HG02938 (cell line): Measurements from ENCODE around the gene BMAL1.

Experiments
- ATAC-seq: cut with Tn5 transposase; IDR thresholded peaks from one replicate; pipeline ENCODE4 v1.9.1; 2021; ENCODE audit warnings: mild to moderate bottlenecking, moderate library complexity; ENCODE audit not compliant: unreplicated experiment

BMAL1 gene

GRCh38 chr11:13290221-13290980, 12.8 kb downstream of the BMAL1 start:
- ATAC-seq = no peak

DNA sequence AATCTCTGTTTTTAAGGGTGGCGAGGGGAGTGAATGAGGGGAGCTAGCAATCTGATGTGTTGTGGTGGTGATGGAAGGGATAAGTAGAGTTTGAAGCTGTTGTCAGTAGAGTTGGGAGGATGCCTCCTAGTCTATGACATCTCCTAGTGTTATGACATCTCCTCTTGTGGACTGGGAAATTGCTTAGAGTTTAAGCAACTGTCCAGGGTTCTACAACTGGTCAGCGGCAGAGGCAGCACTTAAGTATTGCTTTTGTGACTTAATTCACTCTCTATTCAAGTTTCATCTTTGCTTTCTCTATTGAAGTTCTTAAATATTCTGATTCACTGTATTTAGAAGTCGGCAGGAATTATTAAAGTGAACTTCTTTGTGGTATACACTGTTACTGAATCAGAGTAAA, 13.8 kb downstream of the BMAL1 start:
- ATAC-seq = no peak

DNA sequence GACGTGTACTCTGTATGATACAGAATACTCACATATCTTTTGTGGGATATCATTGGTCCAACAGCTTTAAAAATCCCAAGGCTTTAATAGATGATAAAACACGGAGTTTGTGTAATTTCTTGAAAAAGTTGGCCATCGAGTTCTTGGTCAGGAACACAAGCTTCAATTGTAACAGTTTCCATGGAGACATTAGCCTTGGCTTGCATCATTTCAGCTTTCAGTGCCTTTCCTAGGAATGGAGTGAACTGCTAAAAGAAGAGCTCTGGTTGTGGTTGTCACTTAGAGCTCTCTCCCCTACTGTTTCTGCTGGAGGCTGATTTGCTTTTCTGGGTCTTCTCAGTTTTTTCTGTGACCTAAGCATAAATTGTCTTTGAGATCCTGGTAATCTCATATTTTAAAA, 14.2 kb downstream of the BMAL1 start:
- no peak for ATAC-seq

- no peak for ATAC-seq
These were observed 15.4 kb downstream of the BMAL1 start for GRCh38 chr11:13292970-13293369.

- no peak for ATAC-seq
These were observed 16.6 kb downstream of the BMAL1 start for GRCh38 chr11:13294178-13294577.

GRCh38 chr11:13294771-13295579, 17.4 kb downstream of the BMAL1 start:
- ATAC-seq = no peak

GRCh38 chr11:13297308-13297916, 19.8 kb downstream of the BMAL1 start:
- no peak for ATAC-seq

- ATAC-seq = no peak
These were observed 20.3 kb downstream of the BMAL1 start for GRCh38 chr11:13297917-13298356.

GRCh38 chr11:13298765-13299164, 21.2 kb downstream of the BMAL1 start:
- no peak for ATAC-seq

GRCh38 chr11:13301522-13301921, 23.9 kb downstream of the BMAL1 start:
- no peak for ATAC-seq

- ATAC-seq = no peak
These were observed 24.9 kb downstream of the BMAL1 start for GRCh38 chr11:13302420-13302958.

- ATAC-seq = no peak
These were observed 26.4 kb downstream of the BMAL1 start for GRCh38 chr11:13303668-13304649.

- ATAC-seq = no peak
These were observed 27.2 kb downstream of the BMAL1 start for GRCh38 chr11:13304655-13305335.

- no peak for ATAC-seq
These were observed 31.1 kb downstream of the BMAL1 start for GRCh38 chr11:13308704-13309103.

DNA sequence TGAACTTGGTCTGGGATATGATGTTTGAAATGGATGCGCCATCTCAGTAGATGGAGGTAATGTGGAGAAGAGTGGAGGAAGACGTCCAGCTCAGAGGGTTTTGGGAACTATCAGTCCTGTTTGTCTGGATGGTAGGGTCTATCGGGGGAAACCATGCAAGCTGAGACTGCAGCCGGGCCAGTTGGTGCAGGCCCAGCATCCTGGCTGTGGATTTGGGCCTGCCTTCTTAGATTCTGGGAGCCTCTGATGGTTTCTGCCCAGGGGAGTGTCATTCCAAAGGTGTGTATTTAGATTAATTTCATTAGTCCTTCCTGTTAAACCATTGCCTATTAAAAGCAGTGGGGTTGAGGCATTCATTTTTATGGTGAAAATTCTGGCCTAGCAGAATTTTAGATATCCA, 31.6 kb downstream of the BMAL1 start:
- no peak for ATAC-seq

DNA sequence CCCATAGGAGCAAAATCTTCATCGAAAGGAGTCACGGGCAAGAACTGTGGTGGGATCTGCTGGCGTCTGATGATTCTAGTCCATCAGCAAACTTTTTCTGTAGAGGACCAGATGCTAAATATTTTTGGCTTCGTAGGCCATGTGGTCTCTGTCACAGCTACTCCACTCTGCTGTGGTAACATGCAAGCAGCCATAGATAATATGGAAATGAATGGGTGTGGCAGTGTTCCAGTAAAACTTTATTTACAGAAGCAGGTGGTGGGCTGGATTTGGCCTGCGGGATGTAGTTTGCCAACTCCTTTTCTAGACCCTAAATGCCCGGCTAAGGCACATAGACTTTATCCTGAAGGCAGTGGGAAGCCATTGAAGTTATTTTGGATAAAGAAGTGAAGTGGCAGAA, 32.9 kb downstream of the BMAL1 start:
- ATAC-seq = no peak

DNA sequence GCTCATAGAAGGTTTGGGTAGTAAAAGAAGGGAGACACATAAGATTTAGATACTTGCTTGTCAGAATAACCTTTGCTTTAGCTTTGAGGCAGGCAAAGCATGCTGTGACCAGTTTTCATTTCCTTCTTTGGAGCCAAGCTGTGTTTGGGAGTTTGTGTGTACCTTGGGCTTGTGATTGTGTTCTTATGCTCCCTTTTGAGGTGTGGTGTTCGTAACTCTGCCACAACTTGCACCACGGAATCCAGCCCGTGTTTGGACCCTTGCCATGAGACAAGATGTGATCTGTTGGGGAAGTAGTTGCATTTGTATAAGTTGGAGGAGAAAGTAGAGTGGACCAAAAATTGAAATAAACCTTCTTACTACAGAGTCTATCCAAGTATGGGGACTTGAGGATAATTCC, 34.0 kb downstream of the BMAL1 start:
- ATAC-seq = no peak

- no peak for ATAC-seq
These were observed 35.6 kb downstream of the BMAL1 start for GRCh38 chr11:13313005-13313819.
